HG02938 (cell line): Measurements from ENCODE around the gene SLC6A9.

Experiments used
- ATAC-seq: cut with Tn5 transposase; IDR thresholded peaks from one replicate; pipeline ENCODE4 v1.9.1; 2021; ENCODE audit warnings: mild to moderate bottlenecking, moderate library complexity; ENCODE audit not compliant: unreplicated experiment

SLC6A9 gene

GRCh38 chr1:44031252-44032169 is at the start of gene SLC6A9:
TSS of gene SLC6A9 (minus strand) at chr1:44031462. CDS start at chr1:44024277, 7,185 bp downstream.
- no peak for ATAC-seq

- no peak for ATAC-seq
These were observed 48.3 kb upstream of the SLC6A9 start for GRCh38 chr1:44079566-44079965.

GRCh38 chr1:44078104-44078503 is 46.8 kb upstream of the SLC6A9 start:
- no peak for ATAC-seq

GRCh38 chr1:44077421-44077820 is 46.2 kb upstream of the SLC6A9 start:
- no peak for ATAC-seq

GRCh38 chr1:44076066-44076465 is 44.8 kb upstream of the SLC6A9 start:
- no peak for ATAC-seq

GRCh38 chr1:44074415-44074814 is 43.2 kb upstream of the SLC6A9 start:
- ATAC-seq = no peak

- ATAC-seq = no peak
These were observed 42.3 kb upstream of the SLC6A9 start for GRCh38 chr1:44073528-44073927.

- no peak for ATAC-seq
These were observed 41.6 kb upstream of the SLC6A9 start for GRCh38 chr1:44072821-44073220.

GRCh38 chr1:44072204-44072603 is 40.9 kb upstream of the SLC6A9 start:
- no peak for ATAC-seq

GRCh38 chr1:44071461-44071860 is 40.2 kb upstream of the SLC6A9 start:
- ATAC-seq = no peak

- ATAC-seq = no peak
These were observed 37.2 kb upstream of the SLC6A9 start for GRCh38 chr1:44068442-44068921.

- no peak for ATAC-seq
These were observed 36.3 kb upstream of the SLC6A9 start for GRCh38 chr1:44067266-44068250.

- ATAC-seq = no peak
These were observed 31.5 kb upstream of the SLC6A9 start for GRCh38 chr1:44062656-44063179.

GRCh38 chr1:44061857-44062256 is 30.6 kb upstream of the SLC6A9 start:
- ATAC-seq = no peak

GRCh38 chr1:44060830-44061267 is 29.6 kb upstream of the SLC6A9 start:
- no peak for ATAC-seq

- ATAC-seq = no peak
These were observed 28.5 kb upstream of the SLC6A9 start for GRCh38 chr1:44059664-44060355.

GRCh38 chr1:44059212-44059611 is 27.9 kb upstream of the SLC6A9 start:
- ATAC-seq = no peak

- no peak for ATAC-seq
These were observed 26.0 kb upstream of the SLC6A9 start for GRCh38 chr1:44057293-44057692.

GRCh38 chr1:44053394-44053793 is 22.1 kb upstream of the SLC6A9 start:
- ATAC-seq = no peak

GRCh38 chr1:44050261-44050660 is 19.0 kb upstream of the SLC6A9 start:
- no peak for ATAC-seq
